ENCODE measurements around the gene CATSPER4. TPM values are rescaled to one million over a fixed set of nuclear protein-coding genes. Genes with fewer than 3 reads are reported as not detected.

The CATSPER4 gene
- total RNA-seq, 6 experiments from 2014 or later, result not detected

GRCh38 chr1:26164861-26165842 lies 25.2 kb upstream of the CATSPER4 start:
- DNase-seq (no peak), ATAC-seq (no peak)
- Histone ChIP-seq H3K9me3 (no peaks in the 10 kb centered on the region), H3K4me3 (no peak overlapping the region), H3K27me3 (no peaks in the 10 kb centered on the region), H3K36me3 (no peaks in the 10 kb centered on the region), H3K27ac (no peak overlapping the region), H3K4me1 (peaks cover 0 to 14% (median 0%) of the 10 kb centered on the region in 4 donors)
- no peak for TF ChIP-seq POLR2A (IDR thresholded peaks at IDR 0.05)
- no peak for TF ChIP-seq CTCF (IDR thresholded peaks at IDR 0.05)
- 64% methylated on average over 13 of the region's 19 CpGs for WGBS (ENCODE audit: insufficient coverage, low coverage, low lambda C conversion rate, missing lambda C conversion rate)
- intact Hi-C loops (cut with DNase I), result no loop called here

GRCh38 chr1:26166719-26167281 lies 23.6 kb upstream of the CATSPER4 start:
- Histone ChIP-seq H3K27me3 (no peaks in the 10 kb centered on the region), H3K9me3 (no peaks in the 10 kb centered on the region), H3K4me3 (no peak overlapping the region), H3K4me1 (peaks cover 0 to 16% (median 3%) of the 10 kb centered on the region in 4 donors), H3K27ac (no peak overlapping the region), H3K36me3 (no peaks in the 10 kb centered on the region)
- DNase-seq (no peak), ATAC-seq (no peak)
- TF ChIP-seq POLR2A (IDR thresholded peaks at IDR 0.05) (no peak), CTCF (IDR thresholded peaks at IDR 0.05) (no peak)
- intact Hi-C loops (cut with DNase I), result no loop called here
- 87% methylated on average over 4 of the region's 4 CpGs for WGBS (ENCODE audit: insufficient coverage, low coverage, low lambda C conversion rate, missing lambda C conversion rate)

- WGBS (ENCODE audit: insufficient coverage, low coverage, low lambda C conversion rate, missing lambda C conversion rate), result 50% methylated on average over 1 of the region's 5 CpGs
- intact Hi-C loops (cut with DNase I), result no loop called here
- Histone ChIP-seq H3K36me3 (no peaks in the 10 kb centered on the region), H3K9me3 (no peaks in the 10 kb centered on the region), H3K27me3 (no peaks in the 10 kb centered on the region), H3K27ac (peak within 1 kb of the TSS; percentile 58 to 73 (median 61)), H3K4me1 (peaks cover 0 to 16% (median 3%) of the 10 kb centered on the region in 4 donors), H3K4me3 (peak within 1 kb of the TSS; percentile 93 to 99 (median 99))
- DNase-seq (no peak), ATAC-seq (no peak)
- TF ChIP-seq CTCF (IDR thresholded peaks at IDR 0.05) (no peak), POLR2A (IDR thresholded peaks at IDR 0.05) (no peak)
Observed at GRCh38 chr1:26168410-26169197, 21.8 kb upstream of the CATSPER4 start, which contains the start of gene C1orf232. TSS of gene C1orf232 (minus strand) at chr1:26168963. CDS start at chr1:26168499, 464 bp downstream.

GRCh38 chr1:26169198-26169554 lies 21.2 kb upstream of the CATSPER4 start:
- Histone ChIP-seq H3K36me3 (no peaks in the 10 kb centered on the region), H3K27me3 (no peaks in the 10 kb centered on the region), H3K4me1 (peaks cover 0 to 12% (median 3%) of the 10 kb centered on the region in 4 donors), H3K9me3 (no peaks in the 10 kb centered on the region), H3K4me3 (peak overlapping the region in 1 of 3 donors; percentile 93), H3K27ac (peak overlapping the region in 2 of 3 donors; percentile 58 to 61)
- DNase-seq, result no peak
- 33% methylated on average over 1 of the region's 4 CpGs for WGBS (ENCODE audit: insufficient coverage, low coverage, low lambda C conversion rate, missing lambda C conversion rate)
- ATAC-seq, result no peak
- TF ChIP-seq POLR2A (IDR thresholded peaks at IDR 0.05) (no peak), CTCF (IDR thresholded peaks at IDR 0.05) (no peak)
- intact Hi-C loops (cut with DNase I), result no loop called here

All from right lobe of liver (tissue), 6 donors.